HepG2 (cell line): ENCODE data around the gene WDR81. TPM values are rescaled to one million over a fixed set of nuclear protein-coding genes. Genes with fewer than 3 reads are reported as not detected.

Experiments
- ATF7-NPFF ChIP-seq: sonication (generic); formaldehyde crosslinking; IDR thresholded peaks from 2 replicates; pipeline ENCODE4 v1.8.1; 2023; ENCODE audit warnings: mild to moderate bottlenecking, low read depth, missing genetic modification reagents, moderate library complexity
- BRD4 ChIP-seq: sonication (generic); formaldehyde crosslinking; IDR thresholded peaks from 2 replicates; pipeline ENCODE4 v1.4.0; 2020; ENCODE audit warnings: missing genetic modification reagents
- CBFB ChIP-seq: sonication (generic); formaldehyde crosslinking; IDR thresholded peaks from 2 replicates; pipeline ENCODE4 v1.4.0; 2020; ENCODE audit warnings: missing genetic modification reagents
- E2F5 ChIP-seq: sonication (generic); formaldehyde crosslinking; conservative IDR thresholded peaks from 2 replicates; pipeline ENCODE4 v1.4.0; 2020; ENCODE audit warnings: missing genetic modification reagents
- HNF4G ChIP-seq, 2 experiments: sonication (generic) in 1 of 2; formaldehyde crosslinking in 1 of 2; IDR thresholded peaks; 2 replicates each; pipeline versions ENCODE4 v1.4.0 to v1.6.1; 2011 to 2020; ENCODE audit warnings: borderline replicate concordance in 2 of 2, low read depth in 2 of 2, mild to moderate bottlenecking in 2 of 2, low read length in 1 of 2, missing genetic modification reagents in 1 of 2, moderate library complexity in 1 of 2
- JUN ChIP-seq: sonication (generic); formaldehyde crosslinking; IDR thresholded peaks from 2 replicates; pipeline ENCODE4 v1.4.0; 2020; ENCODE audit warnings: mild to moderate bottlenecking, missing genetic modification reagents
- KAT7 ChIP-seq: IDR thresholded peaks from 2 replicates; pipeline ENCODE4 v1.6.1; 2018; ENCODE audit warnings: borderline replicate concordance, missing compliant biosample characterization
- NFKB2 ChIP-seq: sonication (generic); formaldehyde crosslinking; IDR thresholded peaks from 2 replicates; pipeline ENCODE4 v1.4.0; 2020; ENCODE audit warnings: missing genetic modification reagents, borderline replicate concordance
- PHB2 ChIP-seq: fragments of 450-650 bp; IDR thresholded peaks from 2 replicates; pipeline ENCODE4 v1.6.1; 2018; ENCODE audit not compliant: partially characterized antibody
- RCOR2 ChIP-seq: IDR thresholded peaks from 2 replicates; pipeline ENCODE4 v1.6.1; 2016; ENCODE audit warnings: missing biosample characterization, missing genetic modification reagents
- REL ChIP-seq: sonication (generic); formaldehyde crosslinking; conservative IDR thresholded peaks from 2 replicates; pipeline ENCODE4 v1.8.0; 2022; ENCODE audit warnings: mild to moderate bottlenecking, missing genetic modification reagents, moderate library complexity
- SKI ChIP-seq: fragments of 450-650 bp; IDR thresholded peaks from one replicate; pipeline ENCODE4 v1.6.1; 2018; ENCODE audit warnings: mild to moderate bottlenecking; ENCODE audit not compliant: partially characterized antibody
- SP1 ChIP-seq, 2 experiments: fragments of 450-650 bp in 1 of 2; sonication (generic) in 1 of 2; formaldehyde crosslinking in 1 of 2; IDR thresholded peaks; 2 replicates each; pipeline versions ENCODE4 v1.4.0 to v1.6.1; 2016 to 2020; ENCODE audit warnings: missing genetic modification reagents in 1 of 2
- ZNF142 ChIP-seq: sonication (generic); formaldehyde crosslinking; IDR thresholded peaks from 2 replicates; pipeline ENCODE4 v1.4.0; 2020; ENCODE audit warnings: missing genetic modification reagents
- ZNF280D ChIP-seq: sonication (generic); formaldehyde crosslinking; IDR thresholded peaks from 2 replicates; pipeline ENCODE4 v1.5.1; 2020; ENCODE audit warnings: mild to moderate bottlenecking, missing genetic modification reagents
- ZNF329 ChIP-seq: sonication (generic); formaldehyde crosslinking; IDR thresholded peaks from 2 replicates; pipeline ENCODE4 v1.9.0; 2021; ENCODE audit warnings: low read depth, mild to moderate bottlenecking, missing genetic modification reagents
- ZNF432 ChIP-seq: sonication (generic); formaldehyde crosslinking; IDR thresholded peaks from 2 replicates; pipeline ENCODE4 v1.5.0; 2020; ENCODE audit warnings: missing genetic modification reagents, mild to moderate bottlenecking, borderline replicate concordance
- ZNF605 ChIP-seq: sonication (generic); formaldehyde crosslinking; IDR thresholded peaks from 2 replicates; pipeline ENCODE4 v1.8.0; 2022; ENCODE audit warnings: mild to moderate bottlenecking, missing genetic modification reagents
- ZNF766 ChIP-seq: sonication (generic); formaldehyde crosslinking; IDR thresholded peaks from 2 replicates; pipeline ENCODE4 v1.5.0; 2020; ENCODE audit warnings: missing genetic modification reagents, borderline replicate concordance
- ZNF773 ChIP-seq: sonication (generic); formaldehyde crosslinking; IDR thresholded peaks from 2 replicates; pipeline ENCODE4 v1.4.0; 2020; ENCODE audit warnings: missing genetic modification reagents, borderline replicate concordance
- polyA plus RNA-seq, 8 experiments: library from polyadenylated mRNA; depleted of rRNA in 3 of 8; stranded (reverse) in 7 of 8; unstranded in 1 of 8; fragments of >200 nt; fragmentation: Illumina TruSeq in 4 of 8; extraction: Trizol in 4 of 8; gene quantifications; 2 replicates each; pipeline versions ENCODE4 v1.2.1 to v1.2.3, GENCODE V29; 2011 to 2016; ENCODE audit warnings: low read depth in 4 of 8, missing spikeins in 1 of 8, mixed read lengths in 1 of 8; ENCODE audit not compliant: insufficient read depth in 1 of 8
- total RNA-seq, 5 experiments: library from RNA; depleted of rRNA; stranded (reverse); fragments of >200 nt; fragmentation: Illumina TruSeq; extraction: Trizol; gene quantifications; 2 replicates each; pipeline ENCODE4 v1.2.3, GENCODE V29; 2016; ENCODE audit warnings: low read depth in 1 of 5

Gene WDR81
- total and polyA plus RNA-seq, 2 of the 13 experiments (the other 11 are each of a cell fraction or from before 2014, with no cell fraction given): 9.1 to 16.7 TPM

- TF ChIP-seq ATF7-NPFF (CRISPR knock-in tag) (peak; percentile 59; the same call in 1 of the 2 replicates), JUN (CRISPR knock-in tag) (no peak), SKI (no peak), KAT7 (no peak), HNF4G (IDR thresholded peaks at IDR 0.05; ENCODE audit: borderline replicate concordance, low read depth, low read length) (0 out of 2 replicates have a peak, but pooled peaks have one; percentile 4), HNF4G (CRISPR knock-in tag; IDR thresholded peaks at IDR 0.05; ENCODE audit: borderline replicate concordance, low read depth) (no peak), ZNF142 (CRISPR knock-in tag) (no peak), ZNF329 (CRISPR knock-in tag) (no peak), SP1 (IDR thresholded peaks at IDR 0.05) (no peak), SP1 (CRISPR knock-in tag; IDR thresholded peaks at IDR 0.05) (no peak), ZNF280D (CRISPR knock-in tag) (no peak), RCOR2 (CRISPR knock-in tag) (peak; percentile 46; the same call in 1 of the 2 replicates), E2F5 (CRISPR knock-in tag) (no peak), NFKB2 (CRISPR knock-in tag) (no peak), ZNF605 (CRISPR knock-in tag) (peak; percentile 55; the same call in 1 of the 2 replicates), ZNF766 (CRISPR knock-in tag) (no peak), REL (CRISPR knock-in tag) (no peak), BRD4 (no peak), CBFB (CRISPR knock-in tag) (no peak), PHB2 (no peak), ZNF432 (CRISPR knock-in tag) (no peak), ZNF773 (CRISPR knock-in tag) (no peak)
These were observed 45.4 kb downstream of the WDR81 start (continued) for GRCh38 chr17:1769822-1770477.
